ENCODE data around the gene KCNMA1.
A peak's percentile ranks its signal among the peaks of the same experiment; 100 is the strongest.

- TF ChIP-seq CTCF (IDR thresholded peaks at IDR 0.05) = no peak
- peak; percentile 13 to 58 for TF ChIP-seq POLR2AphosphoS5 (IDR thresholded peaks at IDR 0.05)
Observed at GRCh38 chr10:77350711-77351119, 286.9 kb downstream of the KCNMA1 start.
